ENCODE results near the gene ACAA1. TPM values are rescaled to one million over a fixed set of nuclear protein-coding genes. Genes with fewer than 3 reads are reported as not detected.
A peak's percentile ranks its signal among the peaks of the same experiment; 100 is the strongest.
"Not testable (repeated sequence)": the region's sequence is repeated elsewhere in the genome, so short reads cannot be mapped to it uniquely, and the experiment has no call there.

The ACAA1 gene
- total RNA-seq, 1 experiment from 2014 or later, result 16.3 TPM

- no peak for DNase-seq (ENCODE audit: low read depth in 1 of 2, low spot score in 2 of 2)
- no peak overlapping the region for H3K27ac ChIP-seq
- no peak overlapping the region for H3K4me3 ChIP-seq
- no peaks in the 10 kb centered on the region for H3K36me3 ChIP-seq
- no peaks in the 10 kb centered on the region for H3K9me3 ChIP-seq (replicated peaks)
- H3K27me3 ChIP-seq (replicated peaks), result no peaks in the 10 kb centered on the region; the same call in 1 of the 2 replicates
- H3K4me1 ChIP-seq (replicated peaks), result no peaks in the 10 kb centered on the region
Observed at GRCh38 chr3:38088126-38089078, 48.5 kb downstream of the ACAA1 start.

DNA sequence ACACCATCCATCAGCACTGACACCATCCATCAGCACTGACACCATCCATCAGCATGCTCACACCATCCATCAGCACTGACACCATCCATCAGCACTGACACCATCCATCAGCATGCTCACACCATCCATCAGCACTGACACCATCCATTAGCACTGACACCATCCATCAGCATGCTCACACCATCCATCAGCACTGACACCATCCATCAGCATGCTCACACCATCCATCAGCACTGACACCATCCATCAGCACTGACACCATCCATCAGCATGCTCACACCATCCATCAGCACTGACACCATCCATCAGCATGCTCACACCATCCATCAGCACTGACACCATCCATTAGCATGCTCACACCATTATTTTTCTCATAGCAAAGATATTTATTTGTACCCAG, 49.6 kb downstream of the ACAA1 start:
- not testable (repeated sequence) for H3K9me3 ChIP-seq (replicated peaks); H3K27me3 ChIP-seq (replicated peaks); DNase-seq (ENCODE audit: low read depth in 1 of 2, low spot score in 2 of 2)

DNA sequence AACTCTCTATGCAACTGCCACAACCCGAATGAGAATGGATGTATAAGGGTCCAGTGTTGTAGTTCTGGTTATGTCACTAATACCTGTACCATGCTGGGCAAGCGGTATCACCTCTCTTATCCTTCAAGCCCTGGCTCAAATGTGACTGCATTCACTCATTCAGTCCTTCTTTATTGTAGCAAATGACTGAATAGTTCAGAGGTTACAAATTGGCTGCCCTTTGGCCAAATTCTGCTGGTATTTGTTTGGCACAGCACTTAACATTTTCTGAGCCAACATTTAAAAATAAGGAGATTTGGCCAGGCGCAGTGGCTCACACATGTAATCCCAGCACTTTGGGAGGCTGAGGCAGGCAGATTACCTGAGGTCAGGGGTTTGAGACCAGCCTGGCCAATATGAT, 50.4 kb downstream of the ACAA1 start:
- no peaks in the 10 kb centered on the region for H3K4me1 ChIP-seq (replicated peaks)
- no peaks in the 10 kb centered on the region for H3K9me3 ChIP-seq (replicated peaks)
- no peak overlapping the region for H3K4me3 ChIP-seq
- H3K27ac ChIP-seq, result no peak overlapping the region
- no peaks in the 10 kb centered on the region for H3K36me3 ChIP-seq
- H3K27me3 ChIP-seq (replicated peaks), result no peaks in the 10 kb centered on the region; the same call in 1 of the 2 replicates
- no peak for DNase-seq (ENCODE audit: low read depth in 1 of 2, low spot score in 2 of 2)

More for the DNA sequence above, 49.6 kb downstream of the ACAA1 start:
- not testable (repeated sequence) for H3K36me3 ChIP-seq; H3K4me3 ChIP-seq; H3K27ac ChIP-seq; H3K4me1 ChIP-seq (replicated peaks)

DNA sequence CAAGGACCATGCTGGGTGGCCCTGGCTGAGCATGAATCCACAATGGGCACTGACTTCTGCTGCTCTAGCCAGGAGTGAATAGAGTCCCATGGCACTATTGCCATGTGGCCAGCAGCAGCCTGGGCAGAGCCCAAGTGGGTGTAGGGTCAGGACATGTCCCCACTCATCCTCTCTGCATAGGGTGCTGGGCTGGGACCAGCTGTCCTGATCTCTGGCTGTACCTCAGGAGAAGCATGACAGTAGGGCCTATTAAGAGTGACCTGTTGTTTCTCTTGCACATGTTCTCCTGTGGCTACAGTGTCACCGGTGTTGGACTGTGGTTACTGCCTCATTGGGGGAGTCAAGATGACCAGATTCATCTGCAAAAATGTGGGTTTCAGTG, 51.0 kb downstream of the ACAA1 start:
- Histone ChIP-seq H3K9me3 (replicated peaks) (no peaks in the 10 kb centered on the region), H3K27ac (no peak overlapping the region), H3K4me1 (replicated peaks) (no peaks in the 10 kb centered on the region), H3K4me3 (no peak overlapping the region), H3K27me3 (replicated peaks) (no peaks in the 10 kb centered on the region), H3K36me3 (no peaks in the 10 kb centered on the region)
- no peak for DNase-seq (ENCODE audit: low read depth in 1 of 2, low spot score in 2 of 2)

GRCh38 chr3:38085311-38085942, 51.5 kb downstream of the ACAA1 start:
- Histone ChIP-seq H3K9me3 (replicated peaks) (no peaks in the 10 kb centered on the region), H3K4me3 (no peak overlapping the region), H3K27me3 (replicated peaks) (no peaks in the 10 kb centered on the region), H3K36me3 (no peaks in the 10 kb centered on the region), H3K27ac (no peak overlapping the region), H3K4me1 (replicated peaks) (no peaks in the 10 kb centered on the region)
- no peak for DNase-seq (ENCODE audit: low read depth in 1 of 2, low spot score in 2 of 2)

GRCh38 chr3:38084334-38085310, 52.3 kb downstream of the ACAA1 start:
- Histone ChIP-seq H3K9me3 (replicated peaks) (no peaks in the 10 kb centered on the region), H3K4me1 (replicated peaks) (no peaks in the 10 kb centered on the region), H3K4me3 (no peak overlapping the region), H3K36me3 (no peaks in the 10 kb centered on the region), H3K27ac (no peak overlapping the region), H3K27me3 (replicated peaks) (no peaks in the 10 kb centered on the region)
- DNase-seq (ENCODE audit: low read depth in 1 of 2, low spot score in 2 of 2), result peak in 1 of 2 experiments; percentile 6

DNA sequence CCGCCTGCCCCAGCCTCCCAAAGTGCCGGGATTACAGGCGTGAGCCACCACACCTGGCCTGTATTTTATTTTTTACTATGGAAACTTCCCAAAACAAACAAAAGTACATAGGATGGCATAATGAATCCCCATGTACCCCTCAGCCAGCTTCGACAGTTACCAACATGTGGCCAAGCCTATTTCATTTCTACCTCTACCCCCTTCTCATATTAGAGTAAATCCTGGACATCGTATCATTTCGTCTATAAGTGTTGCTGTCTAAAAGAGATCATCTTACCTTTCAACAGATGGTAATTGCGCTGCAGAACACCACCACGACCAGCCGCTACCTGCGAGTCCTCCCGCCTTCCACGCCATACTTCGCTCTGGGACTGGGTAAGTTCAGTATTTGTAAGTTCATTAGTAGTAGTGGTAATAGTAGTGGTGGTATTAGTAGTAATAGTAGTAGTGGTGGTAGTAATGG, 53.0 kb downstream of the ACAA1 start:
- Histone ChIP-seq H3K9me3 (replicated peaks) (no peaks in the 10 kb centered on the region), H3K27ac (no peak overlapping the region), H3K36me3 (no peaks in the 10 kb centered on the region), H3K4me1 (replicated peaks) (no peaks in the 10 kb centered on the region), H3K4me3 (no peak overlapping the region), H3K27me3 (replicated peaks) (no peaks in the 10 kb centered on the region)
- DNase-seq (ENCODE audit: low read depth in 1 of 2, low spot score in 2 of 2), result no peak

- H3K36me3 ChIP-seq; H3K4me3 ChIP-seq; H3K4me1 ChIP-seq (replicated peaks); H3K9me3 ChIP-seq (replicated peaks); DNase-seq (ENCODE audit: low read depth in 1 of 2, low spot score in 2 of 2); H3K27ac ChIP-seq; H3K27me3 ChIP-seq (replicated peaks): not testable (repeated sequence)
Observed at GRCh38 chr3:38083254-38083653, 53.7 kb downstream of the ACAA1 start.

DNA sequence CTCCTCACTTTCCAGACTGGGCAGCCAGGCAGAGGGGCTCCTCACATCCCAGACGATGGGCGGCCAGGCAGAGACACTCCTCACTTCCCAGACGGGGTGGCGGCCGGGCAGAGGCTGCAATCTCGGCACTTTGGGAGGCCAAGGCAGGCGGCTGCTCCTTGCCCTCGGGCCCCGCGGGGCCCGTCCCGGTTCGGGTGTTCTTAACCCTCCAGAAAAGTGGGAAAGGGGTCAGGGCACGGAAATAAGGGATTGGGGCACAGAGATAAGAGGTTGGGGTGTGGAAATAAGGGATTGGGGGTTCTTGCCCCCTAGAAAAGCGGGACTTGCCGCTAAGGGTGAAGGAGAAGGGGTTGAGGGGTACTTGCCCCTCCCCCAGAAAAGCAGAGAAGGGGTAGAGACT, 54.6 kb downstream of the ACAA1 start:
- H3K4me3 ChIP-seq; H3K36me3 ChIP-seq; H3K27ac ChIP-seq; H3K4me1 ChIP-seq (replicated peaks); H3K9me3 ChIP-seq (replicated peaks); H3K27me3 ChIP-seq (replicated peaks); DNase-seq (ENCODE audit: low read depth in 1 of 2, low spot score in 2 of 2): not testable (repeated sequence)

- not testable (repeated sequence) for H3K4me1 ChIP-seq (replicated peaks); DNase-seq (ENCODE audit: low read depth in 1 of 2, low spot score in 2 of 2); H3K4me3 ChIP-seq; H3K9me3 ChIP-seq (replicated peaks); H3K27ac ChIP-seq; H3K27me3 ChIP-seq (replicated peaks); H3K36me3 ChIP-seq
Observed at GRCh38 chr3:38077073-38077472, 59.9 kb downstream of the ACAA1 start.

Other genes with a start within 250 kb of the ACAA1 start
- gene VILL, start 146.3 kb downstream of the ACAA1 start, total RNA-seq (2014; rRNA removed; shearing (Covaris generic)), result 0.13 and 0.16 TPM in 2 replicates
- 2.9 and 4.8 TPM in 2 replicates for gene PLCD1, start 107.5 kb downstream of the ACAA1 start, total RNA-seq (2014; rRNA removed; shearing (Covaris generic))
- not detected in 2 replicates for gene DLEC1, start 97.9 kb downstream of the ACAA1 start, total RNA-seq (2014; rRNA removed; shearing (Covaris generic))
- 4.4 and 5.2 TPM in 2 replicates for gene MYD88, start 1.5 kb upstream of the ACAA1 start, total RNA-seq (2014; rRNA removed; shearing (Covaris generic))
- 30.1 and 37.3 TPM in 2 replicates for gene OXSR1, start 28.4 kb upstream of the ACAA1 start, total RNA-seq (2014; rRNA removed; shearing (Covaris generic))
- not detected in 2 replicates for gene SLC22A13, start 128.7 kb upstream of the ACAA1 start, total RNA-seq (2014; rRNA removed; shearing (Covaris generic))
- gene SLC22A14, start 145.2 kb upstream of the ACAA1 start, total RNA-seq (2014; rRNA removed; shearing (Covaris generic)), result not detected in 2 replicates
- 0.66 and 3.0 TPM in 2 replicates for gene XYLB, start 209.7 kb upstream of the ACAA1 start, total RNA-seq (2014; rRNA removed; shearing (Covaris generic))

All from SJSA1 (cell line).